IPS DF 19.7 (cell line): Measurements from ENCODE around the gene DUXA.

Experiments
- DNase-seq: peaks from one replicate; pipeline ENCODE4 v3.0.0-alpha.2; 2013; ENCODE audit warnings: low read depth, low spot score

The DUXA gene

GRCh38 chr19:57105976-57106721, 61.1 kb downstream of the DUXA start:
- no peak for DNase-seq
